Left lung (tissue), 10 donors: Measurements from ENCODE around the gene CORO6. TPM values are rescaled to one million over a fixed set of nuclear protein-coding genes. Genes with fewer than 3 reads are reported as not detected.

Experiments
- ATAC-seq: fragments of 200-7000 bp; cut with Tn5 transposase; one replicate; pipeline ENCODE4 v1.9.1; 2020; ENCODE audit warnings: moderate library complexity
- DNase-seq, 4 donors: peaks; one replicate each; pipeline ENCODE4 v3.0.0-alpha.2; 2013 to 2020
- H3K27ac ChIP-seq, 2 donors: fragments of 200-600 bp; sonication (generic) in 1 of 2; one replicate each; pipeline versions ENCODE4 v1.5.0 to v1.8.0; 2020 to 2021
- H3K27me3 ChIP-seq, 2 donors: fragments of 200-600 bp; sonication (generic) in 1 of 2; one replicate each; pipeline versions ENCODE4 v1.5.0 to v1.8.0; 2020 to 2021
- H3K36me3 ChIP-seq, 2 donors: fragments of 200-600 bp; sonication (generic) in 1 of 2; one replicate each; pipeline versions ENCODE4 v1.5.0 to v1.8.0; 2020 to 2021
- H3K4me1 ChIP-seq, 2 donors: fragments of 200-600 bp; one replicate each; pipeline ENCODE4 v1.8.0; 2021
- H3K4me3 ChIP-seq, 2 donors: fragments of 200-600 bp; sonication (generic) in 1 of 2; one replicate each; pipeline versions ENCODE4 v1.5.0 to v1.8.0; 2020 to 2021; ENCODE audit warnings: mild to moderate bottlenecking in 1 of 2
- H3K9me3 ChIP-seq, 2 donors: fragments of 200-600 bp; sonication (generic) in 1 of 2; one replicate each; pipeline versions ENCODE4 v1.5.0 to v1.8.0; 2020 to 2021
- intact Hi-C, 2 donors: fragments of 100-400 bp; cut with DNase I; formaldehyde crosslinking; loops; one replicate each; pipeline versions ENCODE4 v1.11.2 to v1.14.2; 2022
- polyA plus RNA-seq, 6 donors: library from polyadenylated mRNA; unstranded; fragments of 120-200 nt; gene quantifications; one replicate each; pipeline ENCODE4 v1.2.1, GENCODE V29; 2013; ENCODE audit not compliant: insufficient read length in 6 of 6
- total RNA-seq, 2 donors: library from RNA; stranded (reverse); fragmentation: NEBNext Ultra II Directional; extraction: Animal tissue kit (Norgen Biotek cat#: 25700); gene quantifications; one replicate each; pipeline ENCODE4 v1.2.1, GENCODE V29; 2021
- TF ChIP-seq, protein P1 (sequence below), 2 donors: fragments of 200-600 bp; sonication (generic) in 1 of 2; IDR thresholded peaks; one replicate each; pipeline versions ENCODE4 v1.5.0 to v1.8.0; 2021; ENCODE audit warnings: antibody characterized with exemption in 2 of 2
- donor health status: DM: no; HTN: yes; CAD: no.
- donor health status: DM: no; HTN: no; CAD: no.

CORO6 gene
- total and polyA plus RNA-seq, 8 donors: 3.8 to 6.9 (median 4.2) TPM

DNA sequence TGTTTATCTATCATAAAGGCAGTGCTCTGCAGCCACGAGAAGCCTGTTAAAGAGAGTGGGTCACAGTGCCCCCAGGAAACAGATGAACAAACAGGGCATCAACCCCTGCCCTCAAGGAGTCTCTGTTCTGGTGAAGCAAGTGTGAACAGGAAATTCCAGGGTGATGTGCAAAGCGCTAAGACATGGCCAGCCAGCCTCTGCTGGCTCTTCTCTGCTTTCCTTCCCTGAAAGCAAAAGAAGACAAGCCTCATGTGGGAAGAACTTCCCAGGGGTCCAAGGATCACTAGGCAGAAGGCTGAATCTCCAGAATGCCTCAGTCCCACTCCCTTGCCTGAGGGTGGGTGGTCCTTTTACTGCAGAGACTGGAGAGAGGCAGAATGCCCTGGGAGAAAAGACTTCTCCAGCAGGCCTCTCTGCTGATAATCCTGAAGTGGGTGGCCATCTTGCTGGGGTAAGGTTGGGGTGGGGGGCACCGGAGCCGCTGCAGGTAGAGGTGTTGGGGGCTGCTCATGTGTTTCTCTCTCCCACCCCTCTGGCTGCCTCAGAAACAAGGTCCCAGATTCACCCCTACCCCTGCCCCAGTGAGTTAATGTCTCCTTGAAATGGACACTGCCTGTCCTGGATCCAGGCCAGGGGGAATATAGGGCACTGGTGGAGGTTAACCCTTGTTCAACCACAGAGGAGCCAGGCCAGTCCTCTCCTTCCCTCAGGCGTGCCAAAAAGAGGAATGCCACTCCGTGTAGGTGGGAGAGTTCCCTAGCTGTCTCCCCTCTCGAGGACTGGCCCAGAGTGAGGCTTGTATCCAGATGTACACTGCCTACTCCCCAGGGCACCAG lies 27.4 kb downstream of the CORO6 start:
- Histone ChIP-seq H3K4me3 (no peak overlapping the region), H3K4me1 (peaks cover 22 to 37% of the 10 kb centered on the region in 2 donors), H3K36me3 (no peaks in the 10 kb centered on the region), H3K27ac (no peak overlapping the region), H3K27me3 (peaks cover 0 to 44% of the 10 kb centered on the region in 2 donors), H3K9me3 (no peaks in the 10 kb centered on the region)
- TF ChIP-seq, protein P1, sequence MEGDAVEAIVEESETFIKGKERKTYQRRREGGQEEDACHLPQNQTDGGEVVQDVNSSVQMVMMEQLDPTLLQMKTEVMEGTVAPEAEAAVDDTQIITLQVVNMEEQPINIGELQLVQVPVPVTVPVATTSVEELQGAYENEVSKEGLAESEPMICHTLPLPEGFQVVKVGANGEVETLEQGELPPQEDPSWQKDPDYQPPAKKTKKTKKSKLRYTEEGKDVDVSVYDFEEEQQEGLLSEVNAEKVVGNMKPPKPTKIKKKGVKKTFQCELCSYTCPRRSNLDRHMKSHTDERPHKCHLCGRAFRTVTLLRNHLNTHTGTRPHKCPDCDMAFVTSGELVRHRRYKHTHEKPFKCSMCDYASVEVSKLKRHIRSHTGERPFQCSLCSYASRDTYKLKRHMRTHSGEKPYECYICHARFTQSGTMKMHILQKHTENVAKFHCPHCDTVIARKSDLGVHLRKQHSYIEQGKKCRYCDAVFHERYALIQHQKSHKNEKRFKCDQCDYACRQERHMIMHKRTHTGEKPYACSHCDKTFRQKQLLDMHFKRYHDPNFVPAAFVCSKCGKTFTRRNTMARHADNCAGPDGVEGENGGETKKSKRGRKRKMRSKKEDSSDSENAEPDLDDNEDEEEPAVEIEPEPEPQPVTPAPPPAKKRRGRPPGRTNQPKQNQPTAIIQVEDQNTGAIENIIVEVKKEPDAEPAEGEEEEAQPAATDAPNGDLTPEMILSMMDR (IDR thresholded peaks at IDR 0.05): no peak
- intact Hi-C loops: no loop called here
- DNase-seq (peak in 1 of 4 donors; percentile 7), ATAC-seq (no peak)

DNA sequence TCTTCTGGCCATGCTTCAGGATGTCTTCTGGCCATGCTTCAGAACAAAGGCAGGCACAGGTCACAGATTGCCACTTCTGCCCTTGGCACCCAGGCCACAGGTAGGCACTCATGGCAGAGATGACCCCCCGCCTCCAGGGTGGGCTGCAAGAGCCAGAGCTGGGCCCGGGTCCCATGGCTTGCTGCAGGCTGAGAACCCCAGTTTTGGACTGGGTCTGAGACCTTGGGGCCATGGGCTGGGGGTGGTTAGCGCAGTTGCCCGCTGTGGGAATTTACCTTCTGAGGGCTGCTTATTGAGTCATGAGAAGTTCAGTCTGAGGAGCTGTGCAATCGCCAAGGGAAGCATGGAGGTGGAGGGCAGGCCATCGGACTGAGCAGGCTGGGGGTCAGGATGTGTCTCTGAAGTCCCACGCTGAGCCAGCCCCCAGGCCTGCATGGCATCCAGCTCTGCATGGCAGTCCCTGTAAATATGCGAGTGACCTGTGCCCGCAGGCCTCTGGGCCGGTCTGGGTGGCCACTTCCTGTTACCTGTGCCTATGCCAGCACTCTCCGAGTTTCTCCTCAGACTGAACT lies 28.1 kb downstream of the CORO6 start:
- Histone ChIP-seq H3K27ac (no peak overlapping the region), H3K9me3 (no peaks in the 10 kb centered on the region), H3K27me3 (peaks cover 0 to 46% of the 10 kb centered on the region in 2 donors), H3K4me1 (peaks cover 28 to 44% of the 10 kb centered on the region in 2 donors), H3K36me3 (no peaks in the 10 kb centered on the region), H3K4me3 (no peak overlapping the region)
- DNase-seq: no peak
- ATAC-seq: no peak
- TF ChIP-seq, protein P1 (IDR thresholded peaks at IDR 0.05): no peak
- intact Hi-C loops: no loop called here

DNA sequence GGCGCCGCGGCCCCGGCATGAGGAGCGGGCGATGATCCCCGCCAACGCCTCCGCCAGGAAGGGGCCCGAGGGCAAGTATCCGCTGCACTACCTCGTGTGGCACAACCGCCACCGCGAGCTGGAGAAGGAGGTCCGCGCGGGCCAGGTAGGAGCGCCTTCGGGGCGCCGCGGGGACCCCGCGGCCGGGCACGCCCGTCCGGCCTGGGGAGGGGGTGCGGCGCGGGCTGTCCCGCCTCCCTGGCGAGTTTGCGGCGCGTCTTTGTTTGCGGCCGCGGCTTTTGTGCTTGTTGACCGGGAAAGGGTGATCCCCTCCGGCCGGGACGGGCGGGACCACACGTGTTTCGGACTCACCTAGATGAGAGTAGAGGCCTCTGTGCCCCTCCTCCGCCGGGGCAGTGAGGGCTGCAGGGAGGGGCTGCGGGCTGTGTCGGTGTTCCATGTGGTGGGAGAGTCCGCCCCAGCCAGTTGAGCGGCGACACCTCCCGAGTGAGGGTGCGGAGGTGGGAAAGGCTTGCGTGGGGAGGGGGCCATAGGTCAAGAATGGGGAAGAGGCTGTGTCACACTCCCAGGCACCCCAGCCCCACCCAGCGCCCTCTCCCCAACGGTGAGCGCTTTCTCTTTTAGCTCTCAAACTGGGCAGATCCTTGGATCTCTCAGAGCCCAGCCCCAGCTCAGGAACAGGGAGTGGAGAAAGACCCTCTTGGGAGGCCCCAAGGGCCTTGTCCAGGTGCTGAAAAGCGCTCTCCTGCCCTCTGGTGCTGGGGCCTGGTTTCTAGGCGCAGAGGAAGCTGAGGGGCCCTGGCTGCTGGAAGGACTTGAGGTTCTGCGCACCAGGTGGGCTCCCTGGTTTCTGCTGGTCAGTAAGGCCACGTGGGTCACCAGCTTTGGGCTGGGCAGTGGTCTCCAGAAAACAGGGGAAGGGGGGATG lies 28.9 kb downstream of the CORO6 start:
- Histone ChIP-seq H3K27ac (no peak overlapping the region), H3K9me3 (no peaks in the 10 kb centered on the region), H3K4me1 (peaks cover 28 to 44% of the 10 kb centered on the region in 2 donors), H3K27me3 (peaks cover 0 to 46% of the 10 kb centered on the region in 2 donors), H3K36me3 (no peaks in the 10 kb centered on the region), H3K4me3 (peak overlapping the region; percentile 53 to 68)
- DNase-seq (no peak), ATAC-seq (no peak)
- TF ChIP-seq, protein P1 (IDR thresholded peaks at IDR 0.05): no peak
- intact Hi-C loops: no loop called here

DNA sequence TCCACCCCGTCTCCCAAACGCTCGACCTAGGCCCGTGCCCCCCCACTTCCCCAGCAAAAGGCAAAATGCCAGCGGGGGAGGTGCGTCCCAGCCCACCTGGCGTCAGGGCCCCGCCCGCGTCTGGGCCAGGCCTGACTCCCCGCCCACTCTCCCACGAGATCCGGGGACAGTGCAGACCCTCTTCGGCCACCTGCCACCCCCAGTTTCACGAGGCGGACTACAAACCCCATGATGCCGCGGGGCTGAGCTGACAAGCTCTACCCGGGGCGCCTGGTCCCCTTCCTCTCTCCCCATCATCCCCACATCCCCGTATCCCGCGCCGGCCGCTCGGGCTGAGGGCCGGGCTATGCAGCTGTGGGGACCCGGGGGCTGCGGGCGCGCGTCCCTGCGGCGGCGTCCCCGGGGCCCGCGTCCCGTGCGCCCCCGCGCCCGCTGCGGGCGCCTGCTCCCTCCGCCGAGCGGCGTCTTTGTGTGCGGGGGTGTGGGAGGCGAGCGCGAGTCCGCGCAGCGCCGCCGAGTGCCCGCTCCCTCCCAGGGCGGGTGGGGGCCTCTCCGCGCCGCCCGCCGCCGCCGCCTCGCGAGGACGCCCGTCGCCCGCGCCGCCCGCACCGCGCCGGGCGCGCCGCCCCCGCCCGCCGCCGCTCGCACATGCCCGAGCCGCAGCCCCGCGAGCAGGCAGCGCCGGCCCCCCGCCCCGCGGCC lies 29.7 kb downstream of the CORO6 start, which contains the start of gene ANKRD13B:
Gene ANKRD13B, plus strand, starts transcription at position 283 of the 702 bp plus-strand sequence. CDS start 490 bp downstream, outside the sequence.
- peak; percentile 2 for ATAC-seq
- DNase-seq: no peak
- intact Hi-C loops: no loop called here
- H3K27ac ChIP-seq: peak within 1 kb of the TSS; percentile 73 to 80
- peaks cover 33 to 53% of the 10 kb centered on the region in 2 donors for H3K4me1 ChIP-seq
- H3K4me3 ChIP-seq: peak within 1 kb of the TSS; percentile 53 to 68
- H3K36me3 ChIP-seq: no peaks in the 10 kb centered on the region
- no peaks in the 10 kb centered on the region for H3K9me3 ChIP-seq
- TF ChIP-seq, protein P1 (IDR thresholded peaks at IDR 0.05): no peak
- peaks cover 0 to 46% of the 10 kb centered on the region in 2 donors for H3K27me3 ChIP-seq
